Measurements from ENCODE around the gene ZNF436.
"Not testable (repeated sequence)": the region's sequence is repeated elsewhere in the genome, so short reads cannot be mapped to it uniquely, and the experiment has no call there.

The ZNF436 gene

GRCh38 chr1:23362218-23362713 lies 7.4 kb downstream of the ZNF436 start:
- no peak for DNase-seq

- DNase-seq, result no peak
Observed at GRCh38 chr1:23358310-23358875, 11.2 kb downstream of the ZNF436 start.

- no peak for DNase-seq
Observed at GRCh38 chr1:23357138-23357908, 12.3 kb downstream of the ZNF436 start.

GRCh38 chr1:23356471-23357137 lies 13.0 kb downstream of the ZNF436 start:
- no peak for DNase-seq

GRCh38 chr1:23354245-23354644 lies 15.4 kb downstream of the ZNF436 start:
- no peak for DNase-seq

- no peak for DNase-seq
Observed at GRCh38 chr1:23352096-23352695, 17.4 kb downstream of the ZNF436 start.

GRCh38 chr1:23345920-23346319 lies 23.7 kb downstream of the ZNF436 start:
- DNase-seq, result no peak

- DNase-seq, result no peak
Observed at GRCh38 chr1:23344987-23345472, 24.6 kb downstream of the ZNF436 start.

GRCh38 chr1:23344111-23344986 lies 25.3 kb downstream of the ZNF436 start, which contains the start of gene HNRNPR:
TSS of gene HNRNPR (minus strand) at chr1:23344284. CDS start at chr1:23341008, 3,276 bp downstream.
- DNase-seq, result peak; percentile 99

GRCh38 chr1:23343221-23344110 lies 26.2 kb downstream of the ZNF436 start:
- DNase-seq, result no peak

GRCh38 chr1:23341931-23342692 lies 27.5 kb downstream of the ZNF436 start:
- no peak for DNase-seq

- DNase-seq, result no peak
Observed at GRCh38 chr1:23339632-23340031, 30.0 kb downstream of the ZNF436 start.

GRCh38 chr1:23337869-23338268 lies 31.8 kb downstream of the ZNF436 start:
- no peak for DNase-seq

- no peak for DNase-seq
Observed at GRCh38 chr1:23331713-23332112, 37.9 kb downstream of the ZNF436 start.

GRCh38 chr1:23330846-23331245 lies 38.8 kb downstream of the ZNF436 start:
- DNase-seq, result no peak

GRCh38 chr1:23325393-23325792 lies 44.2 kb downstream of the ZNF436 start:
- no peak for DNase-seq

GRCh38 chr1:23322770-23323169 lies 46.9 kb downstream of the ZNF436 start:
- DNase-seq, result no peak

- not testable (repeated sequence) for DNase-seq
Observed at GRCh38 chr1:23310280-23310679, 59.4 kb downstream of the ZNF436 start.
